Testis (tissue), 2 donors: ENCODE data around the gene BACE1-AS.

Source experiments
- POLR2A ChIP-seq: fragments of 450-650 bp; IDR thresholded peaks from one replicate; pipeline ENCODE4 v1.6.1; 2017; ENCODE audit warnings: antibody characterized with exemption, mild to moderate bottlenecking, moderate library complexity
- TF ChIP-seq, protein P1 (sequence below), 3 experiments: fragments of 450-650 bp in 2 of 3; fragments of 200-600 bp in 1 of 3; sonication (generic) in 1 of 3; IDR thresholded peaks; one replicate each; pipeline ENCODE4 v1.5.1; 2016 to 2019; ENCODE audit warnings: antibody characterized with exemption in 3 of 3, mild to moderate bottlenecking in 2 of 3, moderate library complexity in 1 of 3

DNA sequence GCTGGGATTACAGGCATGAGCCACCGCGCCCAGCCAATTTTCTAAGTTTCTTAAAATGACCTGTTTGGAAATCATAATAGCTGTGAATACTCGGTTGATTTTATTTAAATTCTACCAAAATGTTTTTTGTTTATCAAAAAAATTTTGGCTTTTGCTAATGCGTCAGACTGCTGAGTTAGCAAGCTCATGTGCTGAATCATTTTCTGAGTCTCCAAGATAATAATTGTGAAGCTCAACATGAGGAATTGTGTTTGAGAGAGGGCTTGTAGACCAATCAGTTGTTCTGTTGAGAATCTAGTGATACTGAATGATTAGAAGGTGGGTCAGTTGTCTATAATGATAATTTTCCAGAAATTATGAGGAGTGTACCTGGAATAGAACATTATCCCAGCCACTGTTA lies 42.8 kb upstream of the BACE1-AS start:
- no peak for TF ChIP-seq POLR2A
- TF ChIP-seq, protein P1, sequence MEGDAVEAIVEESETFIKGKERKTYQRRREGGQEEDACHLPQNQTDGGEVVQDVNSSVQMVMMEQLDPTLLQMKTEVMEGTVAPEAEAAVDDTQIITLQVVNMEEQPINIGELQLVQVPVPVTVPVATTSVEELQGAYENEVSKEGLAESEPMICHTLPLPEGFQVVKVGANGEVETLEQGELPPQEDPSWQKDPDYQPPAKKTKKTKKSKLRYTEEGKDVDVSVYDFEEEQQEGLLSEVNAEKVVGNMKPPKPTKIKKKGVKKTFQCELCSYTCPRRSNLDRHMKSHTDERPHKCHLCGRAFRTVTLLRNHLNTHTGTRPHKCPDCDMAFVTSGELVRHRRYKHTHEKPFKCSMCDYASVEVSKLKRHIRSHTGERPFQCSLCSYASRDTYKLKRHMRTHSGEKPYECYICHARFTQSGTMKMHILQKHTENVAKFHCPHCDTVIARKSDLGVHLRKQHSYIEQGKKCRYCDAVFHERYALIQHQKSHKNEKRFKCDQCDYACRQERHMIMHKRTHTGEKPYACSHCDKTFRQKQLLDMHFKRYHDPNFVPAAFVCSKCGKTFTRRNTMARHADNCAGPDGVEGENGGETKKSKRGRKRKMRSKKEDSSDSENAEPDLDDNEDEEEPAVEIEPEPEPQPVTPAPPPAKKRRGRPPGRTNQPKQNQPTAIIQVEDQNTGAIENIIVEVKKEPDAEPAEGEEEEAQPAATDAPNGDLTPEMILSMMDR (IDR thresholded peaks at IDR 0.05), result no peak
